Pancreas (tissue), 10 donors: Measurements from ENCODE around the gene ANKRD62. TPM values are rescaled to one million over a fixed set of nuclear protein-coding genes. Genes with fewer than 3 reads are reported as not detected.

Experiments used
- ATAC-seq, 4 donors: fragments of 200-7000 bp; cut with Tn5 transposase; one replicate each; pipeline versions ENCODE4 v1.8.0 to v1.9.1; 2020; ENCODE audit warnings: mild to moderate bottlenecking in 4 of 4, moderate library complexity in 4 of 4
- DNase-seq, 6 donors: peaks; one replicate each; pipeline ENCODE4 v3.0.0-alpha.2; 2020
- FAIRE-seq: peaks from 2 replicates; lab custom pipeline; 2012; peaks lifted over from hg19 to GRCh38; lab: Jason Lieb, UNC
- H3K27ac ChIP-seq, 4 donors: fragments of 200-600 bp; sonication (generic); 1 replicate in 3 of 4; 2 replicates in 1 of 4; pipeline versions ENCODE4 v1.5.0 to v1.8.0; 2020
- H3K27me3 ChIP-seq, 4 donors: fragments of 200-600 bp; one replicate each; pipeline ENCODE4 v1.8.0; 2021
- H3K36me3 ChIP-seq, 3 donors: fragments of 200-600 bp; sonication (generic) in 1 of 3; one replicate each; pipeline versions ENCODE4 v1.5.0 to v1.8.0; 2020 to 2021
- H3K4me1 ChIP-seq, 3 donors: fragments of 200-600 bp; one replicate each; pipeline ENCODE4 v1.8.0; 2021
- H3K4me3 ChIP-seq, 4 donors: fragments of 200-600 bp; sonication (generic) in 2 of 4; one replicate each; pipeline versions ENCODE4 v1.5.0 to v1.8.0; 2020 to 2021
- H3K9me3 ChIP-seq, 4 donors: fragments of 200-600 bp; one replicate each; pipeline ENCODE4 v1.8.0; 2021
- WGBS, 2 donors: extraction: QIAGEN DNeasy Blood & Tissue Kit; methylation state at CpG; one replicate each; pipeline ENCODE4 v1.1.7; 2013; 5-methylcytosine and 5-hydroxymethylcytosine counted together
- intact Hi-C, 3 donors: fragments of 100-400 bp; cut with DNase I; formaldehyde crosslinking; loops; one replicate each; pipeline versions ENCODE4 v1.11.1 to v1.14.2; 2022
- polyA plus RNA-seq, 2 donors: library from polyadenylated mRNA; stranded (reverse); fragments of 200-250 nt; gene quantifications; one replicate each; pipeline ENCODE4 v1.2.3, GENCODE V29; 2013
- total RNA-seq, 6 donors: library from RNA; stranded (reverse); fragmentation: NEBNext Ultra II Directional in 4 of 6; extraction: Animal tissue kit (Norgen Biotek cat#: 25700) in 4 of 6; gene quantifications; one replicate each; pipeline versions ENCODE4 v1.2.1 to v1.2.4, GENCODE V29; 2021 to 2023
- TF ChIP-seq, protein P1 (sequence below), 4 donors: fragments of 200-600 bp; sonication (generic) in 3 of 4; IDR thresholded peaks; one replicate each; pipeline versions ENCODE4 v1.5.0 to v1.8.0; 2021; ENCODE audit warnings: antibody characterized with exemption in 4 of 4
- donor health status: healthy with polysubstance abuse.
- donor health status: DM: no; HTN: no; CAD: no; lungs with moderate emphysema.
- donor health status: DM: no; HTN: no; CAD: no.
- donor health status: control.
- donor health status: control.
- donor health status: Bipolar disorder and iron deficiency.
- donor health status: DM: yes; HTN: yes; CAD: no.
- donor health status: DM: no; HTN: no; CAD: no.
- donor health status: DM: no; HTN: no; CAD: no.
- donor health status: DM: yes; HTN: yes; CAD: no.

ANKRD62 gene
- total and polyA plus RNA-seq, 8 donors = 0.38 to 5.2 (median 3.0) TPM

DNA sequence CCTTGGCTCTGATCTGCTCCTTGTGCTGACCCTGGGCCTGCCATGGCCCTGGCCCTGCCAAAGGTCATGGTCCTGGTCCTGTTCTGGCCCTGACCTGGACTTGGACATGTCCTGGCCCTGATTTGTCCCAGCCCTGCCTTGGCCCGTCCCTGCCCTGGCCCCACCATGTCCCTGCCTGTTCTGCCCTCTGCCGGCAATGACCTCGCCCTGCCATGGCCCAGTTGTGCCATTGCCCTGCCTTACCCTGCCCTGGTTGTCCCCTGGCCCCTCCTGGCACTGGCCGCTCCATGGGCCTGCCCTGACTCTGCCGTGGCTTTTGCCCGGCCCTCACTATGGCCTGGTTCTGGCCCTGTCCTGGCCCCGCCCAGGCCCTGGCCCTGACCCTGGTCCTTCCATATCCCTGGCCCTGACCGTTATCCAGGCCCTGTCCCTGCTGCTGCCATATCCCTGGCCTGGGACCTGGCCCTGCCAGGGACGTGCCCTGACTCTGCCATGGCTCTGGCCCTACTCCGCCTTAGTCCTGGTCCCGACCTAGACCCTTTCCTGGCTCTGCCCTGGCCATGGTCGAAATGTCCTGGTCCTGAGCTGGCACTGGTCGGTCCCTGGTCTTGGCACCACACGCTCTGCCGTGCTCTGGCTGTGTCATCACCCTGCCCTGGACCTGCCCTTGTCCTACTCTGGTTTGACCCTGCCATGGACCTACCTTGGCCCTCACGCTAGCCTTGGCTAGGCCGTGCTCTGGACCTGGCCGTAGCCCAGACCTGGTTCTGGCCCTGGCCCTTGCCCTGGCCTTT lies 6.8 kb upstream of the ANKRD62 start:
- 88 to 90% methylated on average over 18 of the region's 18 CpGs for WGBS, 2 donors
- Histone ChIP-seq H3K4me1 (peaks cover 0 to 8% (median 0%) of the 10 kb centered on the region in 3 donors), H3K4me3 (no peak overlapping the region), H3K9me3 (no peaks in the 10 kb centered on the region), H3K36me3 (no peaks in the 10 kb centered on the region), H3K27ac (peak overlapping the region in 1 of 4 donors; percentile 62), H3K27me3 (no peaks in the 10 kb centered on the region)
- DNase-seq (peak in 1 of 6 donors; percentile 86), FAIRE-seq (no peak), ATAC-seq (peak in 3 of 4 donors; percentile 11 to 18 (median 14))
- TF ChIP-seq, protein P1, sequence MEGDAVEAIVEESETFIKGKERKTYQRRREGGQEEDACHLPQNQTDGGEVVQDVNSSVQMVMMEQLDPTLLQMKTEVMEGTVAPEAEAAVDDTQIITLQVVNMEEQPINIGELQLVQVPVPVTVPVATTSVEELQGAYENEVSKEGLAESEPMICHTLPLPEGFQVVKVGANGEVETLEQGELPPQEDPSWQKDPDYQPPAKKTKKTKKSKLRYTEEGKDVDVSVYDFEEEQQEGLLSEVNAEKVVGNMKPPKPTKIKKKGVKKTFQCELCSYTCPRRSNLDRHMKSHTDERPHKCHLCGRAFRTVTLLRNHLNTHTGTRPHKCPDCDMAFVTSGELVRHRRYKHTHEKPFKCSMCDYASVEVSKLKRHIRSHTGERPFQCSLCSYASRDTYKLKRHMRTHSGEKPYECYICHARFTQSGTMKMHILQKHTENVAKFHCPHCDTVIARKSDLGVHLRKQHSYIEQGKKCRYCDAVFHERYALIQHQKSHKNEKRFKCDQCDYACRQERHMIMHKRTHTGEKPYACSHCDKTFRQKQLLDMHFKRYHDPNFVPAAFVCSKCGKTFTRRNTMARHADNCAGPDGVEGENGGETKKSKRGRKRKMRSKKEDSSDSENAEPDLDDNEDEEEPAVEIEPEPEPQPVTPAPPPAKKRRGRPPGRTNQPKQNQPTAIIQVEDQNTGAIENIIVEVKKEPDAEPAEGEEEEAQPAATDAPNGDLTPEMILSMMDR (IDR thresholded peaks at IDR 0.05) = no peak
- intact Hi-C loops = no loop called here

DNA sequence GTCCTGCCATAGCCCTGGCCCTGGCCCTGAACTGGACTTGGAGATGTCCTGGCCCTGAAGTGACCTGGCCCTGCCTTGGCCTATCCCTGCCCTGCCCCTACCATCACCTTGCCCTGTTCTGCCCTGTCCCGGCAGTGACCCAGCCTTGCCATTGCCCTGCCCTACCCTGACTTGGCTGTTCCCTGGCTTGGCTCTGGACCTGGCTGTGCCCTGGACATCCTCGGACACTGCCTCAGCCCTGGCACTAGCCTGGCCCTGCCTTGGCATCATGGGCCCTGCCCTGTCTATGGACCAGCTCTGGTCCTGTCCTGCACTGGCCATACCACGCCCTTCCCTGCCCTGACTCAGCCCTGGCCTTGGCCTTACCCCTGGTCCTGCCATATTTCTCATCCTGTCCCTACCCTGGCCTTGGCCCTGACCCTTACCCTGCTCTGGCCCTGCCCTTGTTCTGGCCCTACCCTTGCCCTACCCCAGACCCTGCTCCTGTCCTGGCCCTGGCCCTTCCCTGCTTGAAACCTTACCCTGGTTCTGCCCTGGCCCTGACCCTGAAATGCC lies 6.1 kb upstream of the ANKRD62 start:
- DNase-seq = peak in 2 of 6 donors; percentile 40 to 79

DNA sequence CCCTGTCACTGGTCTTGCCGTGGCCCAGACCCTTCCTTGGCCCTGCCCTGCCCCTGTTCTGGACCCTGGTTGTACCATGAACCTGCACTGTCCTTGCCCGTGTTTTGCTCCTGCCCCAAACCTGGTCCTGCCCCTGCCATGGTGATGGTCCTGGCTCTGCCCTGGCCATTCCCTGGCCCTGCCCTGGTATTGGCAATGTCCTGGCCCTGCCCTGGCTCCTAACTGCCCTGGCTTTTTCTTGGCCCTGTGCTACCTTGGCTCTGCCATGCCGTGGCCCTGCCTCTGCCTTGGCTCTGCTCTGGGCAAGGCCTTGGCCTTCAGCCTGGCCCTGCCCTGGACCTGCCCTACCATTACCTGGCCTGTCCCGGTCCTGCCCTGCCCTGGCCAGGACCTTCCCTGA lies 5.5 kb upstream of the ANKRD62 start:
- Histone ChIP-seq H3K9me3 (no peaks in the 10 kb centered on the region), H3K27ac (no peak overlapping the region), H3K4me3 (no peak overlapping the region), H3K27me3 (no peaks in the 10 kb centered on the region), H3K36me3 (no peaks in the 10 kb centered on the region), H3K4me1 (peaks cover 0 to 9% (median 0%) of the 10 kb centered on the region in 3 donors)
- intact Hi-C loops = no loop called here
- DNase-seq = peak in 2 of 6 donors; percentile 36 to 67
- 66 to 67% methylated on average over 4 of the region's 4 CpGs for WGBS, 2 donors
- no peak for ATAC-seq
- TF ChIP-seq, protein P1 (IDR thresholded peaks at IDR 0.05) = no peak
- no peak for FAIRE-seq

More for the DNA sequence above, 6.1 kb upstream of the ANKRD62 start:
- no peak overlapping the region for H3K27ac ChIP-seq
- no peak for ATAC-seq
- intact Hi-C loops = no loop called here
- H3K9me3 ChIP-seq = no peaks in the 10 kb centered on the region
- FAIRE-seq = no peak
- no peak overlapping the region for H3K4me3 ChIP-seq
- peaks cover 0 to 9% (median 0%) of the 10 kb centered on the region in 3 donors for H3K4me1 ChIP-seq
- WGBS, 2 donors = 83 to 85% methylated on average over 3 of the region's 3 CpGs
- H3K27me3 ChIP-seq = no peaks in the 10 kb centered on the region
- H3K36me3 ChIP-seq = no peaks in the 10 kb centered on the region
- TF ChIP-seq, protein P1 (IDR thresholded peaks at IDR 0.05) = no peak

DNA sequence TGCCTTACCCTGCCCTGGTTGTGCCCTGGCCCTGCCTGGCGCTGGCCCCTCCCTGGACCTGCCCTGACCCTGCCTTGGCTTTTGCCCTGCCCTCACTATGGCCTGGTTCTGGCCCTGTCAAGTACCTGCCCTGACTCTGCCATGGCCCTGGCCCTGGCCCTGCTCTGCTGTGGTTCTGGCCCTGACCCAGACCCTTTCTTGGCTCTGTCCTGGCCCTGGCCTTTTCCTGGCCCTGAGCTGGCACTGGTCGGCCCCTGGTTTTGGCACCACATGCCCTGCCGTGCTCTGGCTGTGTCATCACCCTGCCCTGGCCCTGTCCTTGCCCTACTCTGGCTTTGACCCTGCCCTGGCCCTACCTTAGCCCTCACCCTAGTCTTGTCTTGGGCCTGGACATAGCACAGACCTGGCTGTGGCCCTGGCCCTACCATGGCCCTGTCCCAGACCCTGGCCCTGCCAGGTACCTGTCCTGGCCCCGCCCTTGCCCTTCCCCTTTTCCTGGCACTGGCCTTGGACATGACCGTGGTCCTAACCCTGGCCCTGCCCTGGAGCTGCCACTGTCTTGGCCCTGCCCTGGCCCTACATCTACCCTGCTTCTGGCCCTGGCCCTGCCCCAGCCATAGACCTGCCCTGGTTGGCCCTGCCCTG lies 4.8 kb upstream of the ANKRD62 start:
- Histone ChIP-seq H3K27ac (no peak overlapping the region), H3K36me3 (no peaks in the 10 kb centered on the region), H3K9me3 (no peaks in the 10 kb centered on the region), H3K27me3 (no peaks in the 10 kb centered on the region), H3K4me1 (peaks cover 0 to 9% (median 0%) of the 10 kb centered on the region in 3 donors), H3K4me3 (no peak overlapping the region)
- FAIRE-seq (no peak), ATAC-seq (no peak), DNase-seq (peak in 5 of 6 donors; percentile 35 to 84 (median 59))
- intact Hi-C loops = no loop called here
- TF ChIP-seq, protein P1 (IDR thresholded peaks at IDR 0.05) = no peak
- WGBS, 2 donors = 60% methylated on average over 5 of the region's 5 CpGs
